HL-60 (cell line): ENCODE measurements around the gene PPFIA4.

Source experiments
- DNase-seq, 2 experiments: peaks; one replicate each; pipeline ENCODE4 v3.0.0-alpha.2; 2010 to 2020; ENCODE audit warnings: low read depth in 1 of 2, low spot score in 1 of 2
- H3K27ac ChIP-seq: fragments of 250-450 bp; sonication (Bioruptor Pico); replicated peaks from 2 replicates; pipeline ENCODE4 v1.5.1; 2020; ENCODE audit warnings: mild to moderate bottlenecking, moderate library complexity
- H3K27me3 ChIP-seq: fragments of 250-450 bp; sonication (Bioruptor Pico); 2 replicates; pipeline ENCODE4 v1.5.1; 2021; ENCODE audit warnings: mild to moderate bottlenecking, moderate library complexity; ENCODE audit not compliant: insufficient read depth, poor library complexity, severe bottlenecking
- H3K4me3 ChIP-seq: replicated peaks from 2 replicates; pipeline ENCODE4 v1.5.1; 2011; ENCODE audit warnings: mild to moderate bottlenecking, control low read depth, low read length; ENCODE audit not compliant: insufficient read depth
- CTCF ChIP-seq: IDR thresholded peaks from one replicate; pipeline ENCODE4 v1.5.1; 2011; ENCODE audit warnings: low read length, control low read depth, inconsistent platforms; ENCODE audit not compliant: insufficient read depth
- GABPA ChIP-seq: IDR thresholded peaks from 2 replicates; pipeline ENCODE4 v1.6.1; 2012; ENCODE audit warnings: low read depth
- POLR2AphosphoS5 ChIP-seq: IDR thresholded peaks from 2 replicates; pipeline ENCODE4 v1.6.1; 2012; ENCODE audit warnings: low read depth
- SPI1 ChIP-seq: IDR thresholded peaks from 2 replicates; pipeline ENCODE4 v1.6.1; 2012; ENCODE audit warnings: low read depth, mild to moderate bottlenecking, borderline replicate concordance
- TF ChIP-seq, protein P1 (sequence below): IDR thresholded peaks from 2 replicates; pipeline ENCODE4 v1.6.1; 2012; ENCODE audit warnings: low read depth; ENCODE audit not compliant: insufficient replicate concordance

PPFIA4 gene

DNA sequence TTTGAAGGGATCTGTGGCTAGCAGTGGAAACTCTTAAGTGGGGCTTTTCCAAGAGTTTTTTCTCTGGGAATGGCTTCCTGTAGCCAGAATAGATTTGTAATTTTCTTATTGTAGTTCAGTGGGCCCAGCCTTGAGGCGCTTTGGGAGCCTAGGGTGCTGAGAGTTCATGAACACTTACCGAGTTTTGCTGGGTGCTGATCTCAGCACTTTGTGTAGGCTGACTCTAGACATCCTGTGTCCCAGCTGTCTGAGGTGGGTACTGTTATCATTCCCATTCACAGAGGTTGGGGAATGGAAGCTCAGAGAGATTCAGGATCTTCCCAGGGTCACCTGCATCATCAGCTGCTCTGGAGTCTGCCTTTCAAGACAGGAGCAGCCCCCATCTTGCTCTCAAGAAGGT is 7.0 kb downstream of the PPFIA4 start:
- Histone ChIP-seq H3K27ac (no peak overlapping the region), H3K27me3 (no peaks in the 10 kb centered on the region), H3K4me3 (no peak overlapping the region)
- DNase-seq, result no peak
- TF ChIP-seq CTCF (no peak), GABPA (no peak), SPI1 (no peak), POLR2AphosphoS5 (no peak)
- TF ChIP-seq, protein P1, sequence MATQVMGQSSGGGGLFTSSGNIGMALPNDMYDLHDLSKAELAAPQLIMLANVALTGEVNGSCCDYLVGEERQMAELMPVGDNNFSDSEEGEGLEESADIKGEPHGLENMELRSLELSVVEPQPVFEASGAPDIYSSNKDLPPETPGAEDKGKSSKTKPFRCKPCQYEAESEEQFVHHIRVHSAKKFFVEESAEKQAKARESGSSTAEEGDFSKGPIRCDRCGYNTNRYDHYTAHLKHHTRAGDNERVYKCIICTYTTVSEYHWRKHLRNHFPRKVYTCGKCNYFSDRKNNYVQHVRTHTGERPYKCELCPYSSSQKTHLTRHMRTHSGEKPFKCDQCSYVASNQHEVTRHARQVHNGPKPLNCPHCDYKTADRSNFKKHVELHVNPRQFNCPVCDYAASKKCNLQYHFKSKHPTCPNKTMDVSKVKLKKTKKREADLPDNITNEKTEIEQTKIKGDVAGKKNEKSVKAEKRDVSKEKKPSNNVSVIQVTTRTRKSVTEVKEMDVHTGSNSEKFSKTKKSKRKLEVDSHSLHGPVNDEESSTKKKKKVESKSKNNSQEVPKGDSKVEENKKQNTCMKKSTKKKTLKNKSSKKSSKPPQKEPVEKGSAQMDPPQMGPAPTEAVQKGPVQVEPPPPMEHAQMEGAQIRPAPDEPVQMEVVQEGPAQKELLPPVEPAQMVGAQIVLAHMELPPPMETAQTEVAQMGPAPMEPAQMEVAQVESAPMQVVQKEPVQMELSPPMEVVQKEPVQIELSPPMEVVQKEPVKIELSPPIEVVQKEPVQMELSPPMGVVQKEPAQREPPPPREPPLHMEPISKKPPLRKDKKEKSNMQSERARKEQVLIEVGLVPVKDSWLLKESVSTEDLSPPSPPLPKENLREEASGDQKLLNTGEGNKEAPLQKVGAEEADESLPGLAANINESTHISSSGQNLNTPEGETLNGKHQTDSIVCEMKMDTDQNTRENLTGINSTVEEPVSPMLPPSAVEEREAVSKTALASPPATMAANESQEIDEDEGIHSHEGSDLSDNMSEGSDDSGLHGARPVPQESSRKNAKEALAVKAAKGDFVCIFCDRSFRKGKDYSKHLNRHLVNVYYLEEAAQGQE, result no peak

DNA sequence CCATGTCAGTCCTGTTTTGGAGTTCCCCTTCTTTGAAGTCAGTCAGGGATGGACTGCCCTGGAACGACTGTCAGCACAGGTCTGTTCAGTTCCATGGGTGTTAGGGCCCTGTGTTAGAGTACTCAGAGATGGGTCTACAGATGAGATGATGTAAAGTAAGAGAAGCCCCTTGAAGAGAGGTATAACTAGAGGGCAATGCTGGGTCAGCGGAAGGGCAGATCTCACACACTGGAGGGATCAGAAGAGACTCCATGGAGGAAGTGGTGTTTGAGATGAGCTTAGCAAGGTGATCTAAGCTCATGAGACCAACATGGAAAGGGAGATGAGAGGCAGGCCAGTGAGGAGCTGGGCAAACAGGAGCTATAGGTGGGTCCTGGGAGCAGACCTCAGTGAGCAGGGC is 7.6 kb downstream of the PPFIA4 start:
- no peak overlapping the region for H3K27ac ChIP-seq
- no peak for TF ChIP-seq POLR2AphosphoS5
- TF ChIP-seq, protein P1, result no peak
- no peak for TF ChIP-seq CTCF
- no peak for TF ChIP-seq SPI1
- TF ChIP-seq GABPA, result no peak
- no peak overlapping the region for H3K4me3 ChIP-seq
- no peak for DNase-seq
- H3K27me3 ChIP-seq, result no peaks in the 10 kb centered on the region

DNA sequence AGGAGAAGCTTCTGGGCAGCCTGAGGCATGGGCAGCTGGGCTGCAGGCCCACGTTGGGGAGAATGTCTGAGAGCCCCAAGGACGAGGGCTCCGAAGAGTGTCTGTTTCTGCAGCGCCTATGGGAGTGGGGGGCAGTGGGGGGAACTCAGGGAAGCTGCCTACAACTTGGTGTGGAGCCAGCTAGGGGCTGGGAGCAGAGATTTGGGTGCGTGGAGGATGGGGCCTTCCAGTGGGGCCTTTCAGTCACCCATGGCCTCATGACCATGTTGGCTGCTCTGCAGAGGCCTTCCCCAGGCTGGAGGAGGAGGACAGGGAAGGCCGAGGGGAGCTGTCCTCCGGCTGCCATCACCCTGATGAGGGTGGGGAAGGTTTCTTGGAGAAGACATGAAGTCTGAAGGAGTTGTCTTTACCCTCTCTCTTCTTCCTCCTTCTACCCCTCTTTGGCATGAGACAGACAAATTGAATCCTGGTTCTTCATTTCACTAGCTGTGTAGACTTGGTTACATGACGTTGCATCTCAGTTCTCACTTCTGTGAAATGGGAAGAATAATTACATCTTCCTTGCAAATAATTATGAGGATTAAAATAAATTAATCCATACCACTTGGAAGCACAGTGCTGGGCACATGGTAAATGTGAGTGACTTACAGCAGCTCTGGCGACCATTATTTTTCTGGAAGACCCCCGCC is 8.3 kb downstream of the PPFIA4 start:
- H3K27ac ChIP-seq, result no peak overlapping the region

More for the DNA sequence above, 8.3 kb downstream of the PPFIA4 start:
- Histone ChIP-seq H3K27me3 (no peaks in the 10 kb centered on the region), H3K4me3 (no peak overlapping the region)
- no peak for TF ChIP-seq POLR2AphosphoS5
- no peak for TF ChIP-seq GABPA
- no peak for TF ChIP-seq SPI1
- no peak for TF ChIP-seq CTCF
- TF ChIP-seq, protein P1, result no peak
- DNase-seq, result no peak
